Activated CD4-positive, alpha-beta T cell treated with anti-CD3 and anti-CD28 coated beads for 36 hours (primary cell): Measurements from ENCODE around the gene DFFA. TPM values are rescaled to one million over a fixed set of nuclear protein-coding genes. Genes with fewer than 3 reads are reported as not detected.
A peak's percentile ranks its signal among the peaks of the same experiment; 100 is the strongest.

ENCODE experiments used
- ATAC-seq: fragments of 200-7000 bp; cut with Tn5 transposase; one replicate; pipeline ENCODE4 v1.10.0; 2021; ENCODE audit warnings: mild to moderate bottlenecking, moderate library complexity
- CTCF ChIA-PET: fragments of 350-600 bp; sonication (Branson Sonifier 250); formaldehyde crosslinking; loops from one replicate; lab custom pipeline; 2021; ENCODE audit warnings: antibody characterized with exemption; lab: Charles Lee
- POLR2A ChIA-PET: fragments of 350-600 bp; sonication (Branson Sonifier 250); formaldehyde crosslinking; loops from one replicate; lab custom pipeline; 2021; ENCODE audit warnings: antibody characterized with exemption, inconsistent platforms; lab: Charles Lee
- DNase-seq: peaks from one replicate; pipeline ENCODE4 v3.0.0-alpha.2; 2020
- H3K27ac Mint-ChIP-seq: one replicate; pipeline ENCODE4 v1.8.0; 2021; ENCODE audit warnings: mixed read lengths
- H3K27me3 Mint-ChIP-seq: one replicate; pipeline ENCODE4 v1.8.0; 2021; ENCODE audit warnings: mixed read lengths
- H3K36me3 Mint-ChIP-seq: one replicate; pipeline ENCODE4 v1.8.0; 2021; ENCODE audit warnings: low read depth, mixed read lengths
- H3K4me1 Mint-ChIP-seq: one replicate; pipeline ENCODE4 v1.8.0; 2021; ENCODE audit warnings: mixed read lengths
- H3K4me3 Mint-ChIP-seq: one replicate; pipeline ENCODE4 v1.8.0; 2021; ENCODE audit warnings: mild to moderate bottlenecking, moderate library complexity, mixed read lengths
- H3K9me3 Mint-ChIP-seq: one replicate; pipeline ENCODE4 v1.8.0; 2021; ENCODE audit warnings: low read depth, mixed read lengths
- intact Hi-C, 2 experiments: fragments of 100-400 bp; cut with DNase I in 1 of 2; cut with micrococcal nuclease in 1 of 2; formaldehyde crosslinking; loops; one replicate each; pipeline versions ENCODE4 v1.14.2 to v1.15.1; 2022 to 2024; cut with DNase I, micrococcal nuclease
- total RNA-seq, 2 experiments: library from RNA; stranded (reverse); gene quantifications; one replicate each; pipeline ENCODE4 v1.2.3, GENCODE V29; 2021

DFFA gene
- total RNA-seq, 2 experiments from 2014 or later = 45.7 to 46.4 TPM

DNA sequence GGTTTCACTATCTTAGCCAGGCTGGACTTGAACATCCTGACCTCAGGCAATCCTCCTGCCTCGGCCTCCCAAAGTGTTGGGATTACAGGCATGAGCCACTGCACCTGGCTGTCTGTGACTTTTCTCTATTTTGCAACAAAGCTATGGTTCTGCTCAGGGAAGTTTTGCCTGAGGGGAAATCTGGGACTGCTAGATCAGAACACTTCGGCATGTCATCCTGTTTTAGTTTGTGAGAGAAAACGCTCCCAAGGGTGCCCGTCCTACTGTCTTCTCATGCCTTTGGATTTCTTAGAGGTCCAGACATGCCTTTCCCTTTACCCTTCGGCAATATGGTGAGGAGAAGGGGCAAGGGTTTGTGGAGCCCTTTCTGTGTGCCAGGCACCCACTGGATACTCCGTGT is 28.1 kb downstream of the DFFA start:
- intact Hi-C loops = no loop called here
- ChIA-PET POLR2A (interaction anchor here (0.7 kb wide), 1 partner anchor 14 kb away, joined by 3 read pairs; the partner anchor contains the start of gene CENPS), CTCF (interaction anchor here (1.7 kb wide), 1 partner anchor 14 kb away, joined by 7 read pairs; the partner anchor contains the start of gene CENPS)
- no peak for ATAC-seq
- Mint-ChIP-seq H3K27me3 (no peaks in the 10 kb centered on the region), H3K4me3 (no peak overlapping the region), H3K4me1 (peaks cover 2% of the 10 kb centered on the region), H3K27ac (no peak overlapping the region), H3K9me3 (no peaks in the 10 kb centered on the region), H3K36me3 (peaks cover 13% of the 10 kb centered on the region)
- DNase-seq = no peak

DNA sequence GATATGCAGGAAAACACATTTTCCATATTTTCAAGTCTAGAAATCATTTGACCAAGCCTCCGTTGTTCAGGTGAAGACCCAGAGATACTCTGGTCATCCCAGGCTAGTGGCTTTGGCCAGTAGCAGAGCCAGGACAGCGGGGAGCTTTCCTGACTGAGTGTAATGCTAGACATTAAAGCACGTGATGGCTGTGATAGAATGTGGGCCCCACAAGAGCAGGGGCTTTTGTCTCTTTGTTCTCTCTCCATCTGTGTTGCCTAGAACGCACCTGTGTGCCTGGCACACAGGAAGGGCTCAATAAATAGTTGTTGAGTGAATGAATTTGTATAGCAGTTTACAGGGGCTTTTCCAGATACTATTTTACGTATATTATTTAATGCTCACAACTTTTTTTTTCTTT is 31.5 kb downstream of the DFFA start:
- H3K4me1 Mint-ChIP-seq = peaks cover 2% of the 10 kb centered on the region
- H3K4me3 Mint-ChIP-seq = no peak overlapping the region
- POLR2A ChIA-PET = no interaction called here
- H3K27me3 Mint-ChIP-seq = no peaks in the 10 kb centered on the region
- CTCF ChIA-PET = no interaction called here
- no peaks in the 10 kb centered on the region for H3K9me3 Mint-ChIP-seq
- intact Hi-C loops = no loop called here
- no peak for DNase-seq
- H3K27ac Mint-ChIP-seq = no peak overlapping the region
- no peak for ATAC-seq
- peaks cover 6% of the 10 kb centered on the region for H3K36me3 Mint-ChIP-seq

DNA sequence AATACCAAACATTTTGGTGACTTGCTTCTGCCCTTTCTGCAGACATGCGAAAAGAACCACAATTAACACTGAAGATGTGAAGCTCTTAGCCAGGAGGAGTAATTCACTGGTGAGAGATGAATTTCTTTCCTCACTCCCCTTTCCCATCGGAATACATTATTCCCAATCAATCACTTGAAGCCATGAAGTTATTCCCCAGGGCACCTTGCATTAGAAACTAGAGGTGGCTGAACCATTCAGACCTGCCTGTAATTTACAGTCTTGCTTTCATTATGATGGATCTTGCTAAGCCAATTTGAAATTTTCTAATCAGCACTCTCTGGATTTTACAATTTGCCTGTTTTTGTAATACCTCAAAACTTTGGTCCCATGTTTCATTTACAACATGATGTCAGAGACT is 32.0 kb downstream of the DFFA start:
- POLR2A ChIA-PET = no interaction called here
- no peak for DNase-seq

DNA sequence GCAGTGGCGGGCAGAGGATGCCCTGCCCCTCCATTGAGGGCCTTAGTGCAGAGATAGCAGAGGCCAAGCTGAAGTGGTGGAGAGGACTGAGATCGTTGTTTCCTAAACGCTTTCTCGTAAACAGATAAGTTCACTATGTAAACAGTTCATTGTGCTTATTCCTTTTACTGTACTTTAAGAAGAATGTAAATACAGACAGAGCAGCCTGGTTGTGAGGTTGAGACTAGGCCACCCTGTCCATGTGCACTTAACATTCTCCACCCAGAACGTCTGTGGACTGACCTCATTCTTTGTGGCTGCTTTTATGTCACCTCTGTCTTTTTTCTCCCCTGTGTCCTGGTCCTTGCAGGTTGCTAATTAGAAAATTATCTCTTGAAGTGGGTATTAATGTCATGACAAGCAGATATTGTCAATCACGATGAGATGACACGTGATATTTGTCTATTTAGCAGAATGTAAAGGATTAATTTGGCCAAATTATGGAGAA is 33.6 kb downstream of the DFFA start:
- no peak for DNase-seq
- Mint-ChIP-seq H3K27ac (no peak overlapping the region), H3K9me3 (no peaks in the 10 kb centered on the region), H3K36me3 (no peaks in the 10 kb centered on the region), H3K27me3 (no peaks in the 10 kb centered on the region), H3K4me3 (no peak overlapping the region), H3K4me1 (no peaks in the 10 kb centered on the region)
- ATAC-seq = no peak
- ChIA-PET POLR2A (no interaction called here), CTCF (interaction anchor here (0.8 kb wide), 1 partner anchor 56 kb away, joined by 3 read pairs; no protein-coding TSS in a partner anchor)
- intact Hi-C loops = no loop called here

More for the DNA sequence above, 32.0 kb downstream of the DFFA start:
- Mint-ChIP-seq H3K4me3 (no peak overlapping the region), H3K27me3 (no peaks in the 10 kb centered on the region), H3K9me3 (no peaks in the 10 kb centered on the region), H3K4me1 (peaks cover 2% of the 10 kb centered on the region), H3K27ac (no peak overlapping the region), H3K36me3 (peaks cover 6% of the 10 kb centered on the region)
- intact Hi-C loops = no loop called here
- CTCF ChIA-PET = no interaction called here
- no peak for ATAC-seq

DNA sequence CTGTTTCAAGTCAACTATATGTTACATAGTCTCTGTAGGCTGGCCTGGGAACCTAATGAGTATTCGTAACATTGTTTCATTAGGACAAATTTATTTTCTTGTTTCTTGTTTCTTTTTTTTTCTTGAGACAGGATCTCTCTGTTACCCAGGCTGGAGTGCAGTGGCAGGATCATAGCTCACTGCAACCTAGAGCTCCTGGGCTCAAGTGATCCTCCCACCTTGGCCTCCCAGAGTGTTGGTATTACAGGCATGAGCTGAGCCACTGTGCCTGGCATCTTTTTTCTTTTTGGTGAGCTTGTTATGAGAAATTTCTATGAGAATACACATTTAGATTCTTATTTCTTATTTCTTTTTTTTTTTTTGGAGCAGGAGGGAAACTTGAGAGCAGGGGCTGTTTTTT is 35.3 kb downstream of the DFFA start:
- peaks cover 4% of the 10 kb centered on the region for H3K4me1 Mint-ChIP-seq
- H3K4me3 Mint-ChIP-seq = no peak overlapping the region
- ChIA-PET POLR2A (interaction anchor here (0.6 kb wide), 1 partner anchor 847 kb away, joined by 4 read pairs; no protein-coding TSS in a partner anchor), CTCF (interaction anchor here (0.6 to 1.2 kb wide), 3 partner anchors 13 to 58 kb away, joined by 3 to 4 read pairs (median 3); partner anchors contain the start of gene CORT)
- no peak overlapping the region for H3K27ac Mint-ChIP-seq
- ATAC-seq = no peak
- no peaks in the 10 kb centered on the region for H3K9me3 Mint-ChIP-seq
- H3K27me3 Mint-ChIP-seq = no peaks in the 10 kb centered on the region
- no peak for DNase-seq
- no peaks in the 10 kb centered on the region for H3K36me3 Mint-ChIP-seq
- intact Hi-C loops = no loop called here

DNA sequence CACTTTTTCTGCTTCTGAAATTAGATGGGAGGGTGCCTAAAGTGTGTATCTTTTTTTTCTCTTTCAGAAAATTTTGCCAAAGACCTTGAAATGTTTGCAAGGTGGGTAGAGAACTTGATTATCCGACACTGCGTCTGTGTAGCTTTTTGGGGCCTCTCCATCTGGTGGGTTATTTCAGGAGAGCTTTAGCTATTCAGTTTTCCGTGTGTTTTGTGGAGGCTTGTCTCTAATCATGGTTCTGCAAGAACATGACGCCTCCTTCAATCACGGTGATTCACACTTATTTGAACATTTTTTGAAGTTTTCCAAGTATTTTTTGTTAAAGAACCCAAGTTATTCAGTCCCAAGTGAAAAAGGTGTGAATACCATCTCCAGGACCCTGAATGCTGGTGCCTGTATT is 37.7 kb downstream of the DFFA start:
- intact Hi-C loops = no loop called here
- ATAC-seq = no peak
- Mint-ChIP-seq H3K27me3 (no peaks in the 10 kb centered on the region), H3K36me3 (no peaks in the 10 kb centered on the region), H3K4me1 (peaks cover 17% of the 10 kb centered on the region), H3K4me3 (no peak overlapping the region), H3K27ac (no peak overlapping the region), H3K9me3 (no peaks in the 10 kb centered on the region)
- ChIA-PET POLR2A (interaction anchor here (0.6 kb wide), 1 partner anchor 17 kb away, joined by 3 read pairs; no protein-coding TSS in a partner anchor), CTCF (no interaction called here)
- DNase-seq = no peak

DNA sequence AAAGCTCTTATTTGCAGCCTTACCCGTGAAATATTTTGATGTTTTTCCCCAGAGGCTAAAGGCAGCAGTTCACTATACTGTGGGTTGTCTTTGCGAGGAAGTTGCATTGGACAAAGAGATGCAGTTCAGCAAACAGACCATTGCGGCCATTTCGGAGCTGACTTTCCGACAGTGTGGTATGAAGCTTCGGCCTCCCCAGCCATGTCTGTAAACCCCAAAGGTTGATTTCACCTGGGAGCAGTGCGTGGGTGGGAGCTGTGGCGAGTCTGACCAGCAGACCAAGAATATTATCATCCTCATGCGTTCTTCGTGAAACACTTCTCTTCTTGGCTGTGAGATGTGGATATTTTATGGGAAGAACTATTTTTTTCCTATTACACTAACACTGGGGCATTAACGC is 38.5 kb downstream of the DFFA start:
- Mint-ChIP-seq H3K4me1 (peaks cover 20% of the 10 kb centered on the region), H3K27ac (no peak overlapping the region), H3K36me3 (no peaks in the 10 kb centered on the region), H3K27me3 (no peaks in the 10 kb centered on the region), H3K4me3 (no peak overlapping the region), H3K9me3 (no peaks in the 10 kb centered on the region)
- DNase-seq (no peak), ATAC-seq (no peak)
- ChIA-PET POLR2A (no interaction called here), CTCF (no interaction called here)
- intact Hi-C loops = no loop called here

DNA sequence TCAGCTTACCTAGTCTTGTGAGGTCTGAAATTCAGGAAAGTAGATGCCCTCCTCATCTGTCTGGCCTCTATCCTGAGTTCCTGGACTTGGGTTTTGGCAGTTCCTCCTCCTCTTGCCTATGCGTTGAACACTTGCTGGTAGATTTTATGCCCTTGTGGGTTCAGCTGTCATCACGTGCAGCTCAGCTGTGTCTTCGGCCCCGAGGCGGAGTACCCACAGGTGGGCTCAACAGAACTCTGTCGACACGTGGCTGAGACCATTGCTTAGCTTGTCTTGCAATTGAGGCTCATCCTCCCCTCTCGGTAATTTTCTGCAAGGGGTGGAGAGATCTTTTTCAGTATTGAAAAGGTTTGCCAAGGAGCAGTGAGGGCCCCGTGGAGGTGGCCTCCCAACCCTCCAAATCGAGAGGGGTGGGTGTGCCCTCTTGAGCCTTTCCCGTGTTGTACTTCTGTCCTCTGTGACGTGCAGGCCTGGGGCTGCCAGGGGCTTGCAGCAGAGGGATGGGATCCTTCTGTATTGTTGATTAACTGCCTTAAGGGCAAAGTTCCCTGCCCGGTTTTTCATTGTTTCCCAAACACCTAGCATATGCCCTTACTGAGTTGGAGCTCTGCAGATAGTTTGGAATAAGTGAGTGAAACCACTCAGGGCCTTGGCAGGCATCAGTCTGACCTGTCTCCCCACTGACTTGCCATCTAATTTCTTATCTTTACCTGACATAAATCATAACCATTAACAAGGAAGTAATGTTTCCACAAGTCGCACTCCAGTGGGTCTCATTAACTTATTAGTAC is 39.2 kb downstream of the DFFA start:
- Mint-ChIP-seq H3K27ac (no peak overlapping the region), H3K27me3 (no peaks in the 10 kb centered on the region), H3K36me3 (no peaks in the 10 kb centered on the region), H3K9me3 (no peaks in the 10 kb centered on the region), H3K4me1 (peaks cover 20% of the 10 kb centered on the region), H3K4me3 (no peak overlapping the region)
- intact Hi-C loops = no loop called here
- no peak for DNase-seq
- ATAC-seq = no peak
- ChIA-PET CTCF (no interaction called here), POLR2A (no interaction called here)

DNA sequence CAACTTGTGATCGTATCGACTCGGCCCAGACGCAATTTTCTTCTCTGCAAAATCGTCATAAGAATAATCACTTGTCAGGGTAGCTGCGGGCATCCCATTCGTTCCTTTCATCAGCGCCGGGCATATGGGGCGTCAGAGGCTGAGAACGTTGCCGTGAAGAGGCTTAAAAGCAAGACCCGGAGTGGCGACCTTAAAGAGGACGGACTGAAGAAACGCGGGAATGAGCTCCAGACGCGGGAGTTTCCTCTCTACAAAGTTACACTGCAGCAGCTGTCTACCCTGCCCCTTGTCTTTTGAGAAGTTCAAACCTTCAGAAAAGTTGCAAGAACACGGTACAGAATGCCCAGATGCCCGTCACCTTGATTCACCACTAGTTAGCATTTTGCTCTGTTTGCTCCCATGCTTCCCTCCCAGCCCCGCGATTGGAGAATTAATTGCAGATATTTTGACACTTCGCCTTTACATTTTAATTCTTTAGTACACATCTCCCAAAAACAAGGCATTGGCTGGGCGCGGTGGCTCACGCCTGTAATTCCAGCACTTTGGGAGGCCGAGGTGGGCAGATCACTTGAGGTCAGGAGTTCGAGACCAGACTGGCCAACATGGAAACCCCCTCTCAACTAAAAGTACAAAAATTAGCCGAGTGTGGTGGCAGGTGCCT is 41.1 kb downstream of the DFFA start:
- intact Hi-C loops = loop anchor here (2.0 kb wide), 2 partner anchors 42 to 512 kb away; partner anchors contain the start of gene DFFA (in 1 of the 2)
- Mint-ChIP-seq H3K9me3 (no peaks in the 10 kb centered on the region), H3K36me3 (no peaks in the 10 kb centered on the region), H3K4me3 (peak overlapping the region; percentile 76), H3K4me1 (peaks cover 22% of the 10 kb centered on the region), H3K27ac (peak overlapping the region; percentile 84), H3K27me3 (no peaks in the 10 kb centered on the region)
- CTCF ChIA-PET = interaction anchor here (0.7 to 3.3 kb wide), 12 partner anchors 10 to 488 kb away, joined by 3 to 36 read pairs (median 5); partner anchors contain the start of genes DFFA, KIF1B, LZIC and NMNAT1
- DNase-seq = peak; percentile 35
- POLR2A ChIA-PET = interaction anchor here (0.6 kb wide), 1 partner anchor 226 kb away, joined by 6 read pairs; no protein-coding TSS in a partner anchor
- ATAC-seq = peak; percentile 6

DNA sequence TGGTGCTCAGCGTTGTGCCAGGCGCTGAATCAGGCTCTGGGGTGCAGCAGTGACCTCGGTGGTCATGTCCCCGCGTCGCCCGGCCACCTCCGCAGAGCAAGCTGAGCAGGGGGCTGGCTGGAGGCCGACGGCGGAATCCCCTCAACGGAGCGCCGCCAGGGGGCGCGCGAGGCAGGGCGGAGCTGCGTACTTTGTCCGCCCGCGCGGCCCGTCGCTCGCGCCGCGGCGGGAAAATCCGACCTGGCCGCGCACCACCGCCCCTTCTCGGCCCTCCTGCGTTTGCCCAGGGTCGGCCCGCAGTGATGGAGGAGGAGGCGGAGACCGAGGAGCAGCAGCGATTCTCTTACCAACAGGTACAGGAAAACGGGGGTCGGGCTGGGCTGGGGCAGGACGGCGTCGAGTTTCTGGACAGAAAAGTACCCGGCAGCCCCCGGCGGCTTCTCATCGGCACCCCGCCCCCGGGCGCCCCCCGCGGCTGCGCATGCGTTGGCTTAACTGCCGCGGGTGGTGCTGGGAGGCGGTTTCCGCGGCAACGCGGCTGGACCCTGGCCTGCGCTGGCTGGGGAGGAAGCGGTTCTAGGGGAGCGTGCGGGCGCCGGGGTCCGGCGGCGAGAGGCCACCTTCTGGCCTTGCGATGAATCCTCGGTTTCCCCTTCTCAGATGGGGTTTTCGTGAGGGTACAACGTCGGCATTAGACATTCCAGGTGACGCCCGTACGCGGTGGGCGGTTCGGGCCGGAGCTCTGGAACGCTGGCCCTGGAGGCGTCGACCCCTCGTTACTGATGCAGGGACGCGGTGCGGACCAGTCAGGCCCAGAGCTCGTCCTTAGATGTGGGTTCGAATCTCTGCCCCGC is 41.9 kb downstream of the DFFA start, which contains the start of gene CENPS:
TSS of gene CENPS (plus strand) at position 218 of the 854 bp plus-strand sequence. CDS start at position 303, 85 bp downstream.
- no peaks in the 10 kb centered on the region for H3K36me3 Mint-ChIP-seq
- CTCF ChIA-PET = interaction anchor here (0.6 to 3.3 kb wide), 21 partner anchors 9 to 607 kb away, joined by 3 to 36 read pairs (median 4); partner anchors contain the start of genes DFFA, KIF1B, LZIC and NMNAT1
- peak within 1 kb of the TSS; percentile 76 for H3K4me3 Mint-ChIP-seq
- ATAC-seq (peak; percentile 83), DNase-seq (peak; percentile 91)
- peaks cover 22% of the 10 kb centered on the region for H3K4me1 Mint-ChIP-seq
- intact Hi-C loops = loop anchor here (1.0 to 2.0 kb wide), 12 partner anchors 32 to 842 kb away; partner anchors contain the start of genes DFFA (in 2 of the 2), CTNNBIP1 (in 1 of the 2), LZIC (in 1 of the 2) and NMNAT1 (in 1 of the 2)
- H3K27ac Mint-ChIP-seq = peak within 1 kb of the TSS; percentile 92
- H3K9me3 Mint-ChIP-seq = no peaks in the 10 kb centered on the region
- POLR2A ChIA-PET = interaction anchor here (0.5 to 0.9 kb wide), 3 partner anchors 13 to 1479 kb away, joined by 3 read pairs; no protein-coding TSS in a partner anchor
- H3K27me3 Mint-ChIP-seq = no peaks in the 10 kb centered on the region
